ENCODE measurements around the gene GPR17.

- TF ChIP-seq POLR2A (IDR thresholded peaks at IDR 0.05; ENCODE audit: low read depth, low read length) (no peak), TAF1 (IDR thresholded peaks at IDR 0.05; ENCODE audit: borderline replicate concordance, low read depth, low read length) (no peak)
These were observed 5.6 kb upstream of the GPR17 start for GRCh38 chr2:127640082-127641072.
